Measurements from ENCODE around the gene SERP1. TPM values are rescaled to one million over a fixed set of nuclear protein-coding genes. Genes with fewer than 3 reads are reported as not detected.
A peak's percentile ranks its signal among the peaks of the same experiment; 100 is the strongest.

The SERP1 gene
- total RNA-seq, 1 donor from 2014 or later = 20.4 TPM

- H3K9me3 ChIP-seq (replicated peaks) = no peaks in the 10 kb centered on the region
- no peak for DNase-seq
- peaks cover 10% of the 10 kb centered on the region for H3K4me1 ChIP-seq
- TF ChIP-seq, protein P1, sequence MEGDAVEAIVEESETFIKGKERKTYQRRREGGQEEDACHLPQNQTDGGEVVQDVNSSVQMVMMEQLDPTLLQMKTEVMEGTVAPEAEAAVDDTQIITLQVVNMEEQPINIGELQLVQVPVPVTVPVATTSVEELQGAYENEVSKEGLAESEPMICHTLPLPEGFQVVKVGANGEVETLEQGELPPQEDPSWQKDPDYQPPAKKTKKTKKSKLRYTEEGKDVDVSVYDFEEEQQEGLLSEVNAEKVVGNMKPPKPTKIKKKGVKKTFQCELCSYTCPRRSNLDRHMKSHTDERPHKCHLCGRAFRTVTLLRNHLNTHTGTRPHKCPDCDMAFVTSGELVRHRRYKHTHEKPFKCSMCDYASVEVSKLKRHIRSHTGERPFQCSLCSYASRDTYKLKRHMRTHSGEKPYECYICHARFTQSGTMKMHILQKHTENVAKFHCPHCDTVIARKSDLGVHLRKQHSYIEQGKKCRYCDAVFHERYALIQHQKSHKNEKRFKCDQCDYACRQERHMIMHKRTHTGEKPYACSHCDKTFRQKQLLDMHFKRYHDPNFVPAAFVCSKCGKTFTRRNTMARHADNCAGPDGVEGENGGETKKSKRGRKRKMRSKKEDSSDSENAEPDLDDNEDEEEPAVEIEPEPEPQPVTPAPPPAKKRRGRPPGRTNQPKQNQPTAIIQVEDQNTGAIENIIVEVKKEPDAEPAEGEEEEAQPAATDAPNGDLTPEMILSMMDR (IDR thresholded peaks at IDR 0.05; ENCODE audit: borderline replicate concordance) = no peak
- H3K27ac ChIP-seq (replicated peaks) = no peak overlapping the region
- intact Hi-C loops (cut with micrococcal nuclease) = no loop called here
- peaks cover 23% of the 10 kb centered on the region for H3K36me3 ChIP-seq
- H3K4me3 ChIP-seq = no peak overlapping the region
- H3K27me3 ChIP-seq (ENCODE audit: low read depth) = no peaks in the 10 kb centered on the region
Observed at GRCh38 chr3:150538324-150539208, 7.7 kb downstream of the SERP1 start.

DNA sequence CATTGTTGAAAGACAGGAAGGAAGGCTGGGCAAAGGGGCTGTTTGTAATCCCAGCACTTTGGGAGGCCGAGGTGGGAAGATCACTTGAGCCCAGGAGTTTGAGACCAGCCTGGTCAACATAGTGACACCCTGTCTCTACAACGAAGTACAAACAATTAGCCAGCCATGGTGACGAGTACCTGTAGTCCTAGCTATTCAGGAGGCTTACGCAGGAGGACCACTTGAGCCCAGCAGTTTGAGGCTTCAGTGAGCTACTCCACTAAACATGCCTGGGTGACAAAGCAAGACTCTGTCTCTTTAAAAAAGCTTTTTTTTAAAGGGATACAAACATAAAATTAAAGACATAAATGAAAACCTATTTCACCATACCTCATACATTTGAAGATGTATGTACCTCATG lies 11.1 kb downstream of the SERP1 start:
- no peaks in the 10 kb centered on the region for H3K36me3 ChIP-seq
- H3K4me3 ChIP-seq = no peak overlapping the region
- TF ChIP-seq, protein P1 (IDR thresholded peaks at IDR 0.05; ENCODE audit: borderline replicate concordance) = no peak
- no peaks in the 10 kb centered on the region for H3K9me3 ChIP-seq (replicated peaks)
- H3K27ac ChIP-seq (replicated peaks) = no peak overlapping the region
- H3K27me3 ChIP-seq (ENCODE audit: low read depth) = no peaks in the 10 kb centered on the region
- DNase-seq = no peak
- intact Hi-C loops (cut with micrococcal nuclease) = no loop called here
- no peaks in the 10 kb centered on the region for H3K4me1 ChIP-seq

- intact Hi-C loops (cut with micrococcal nuclease) = no loop called here
- Histone ChIP-seq H3K9me3 (replicated peaks) (no peaks in the 10 kb centered on the region), H3K27me3 (ENCODE audit: low read depth) (no peaks in the 10 kb centered on the region), H3K36me3 (no peaks in the 10 kb centered on the region), H3K4me3 (no peak overlapping the region), H3K27ac (replicated peaks) (no peak overlapping the region), H3K4me1 (no peaks in the 10 kb centered on the region)
- TF ChIP-seq, protein P1 (IDR thresholded peaks at IDR 0.05; ENCODE audit: borderline replicate concordance) = no peak
- DNase-seq = no peak
Observed at GRCh38 chr3:150531775-150532174, 14.5 kb downstream of the SERP1 start.

- no peaks in the 10 kb centered on the region for H3K36me3 ChIP-seq
- no peak overlapping the region for H3K4me3 ChIP-seq
- peaks cover 4% of the 10 kb centered on the region for H3K4me1 ChIP-seq
- no peak overlapping the region for H3K27ac ChIP-seq (replicated peaks)
- DNase-seq = no peak
- no peaks in the 10 kb centered on the region for H3K9me3 ChIP-seq (replicated peaks)
- H3K27me3 ChIP-seq (ENCODE audit: low read depth) = no peaks in the 10 kb centered on the region
- TF ChIP-seq, protein P1 (IDR thresholded peaks at IDR 0.05; ENCODE audit: borderline replicate concordance) = peak; percentile 43
- intact Hi-C loops (cut with micrococcal nuclease) = no loop called here
Observed at GRCh38 chr3:150528354-150528797, 17.9 kb downstream of the SERP1 start.

- H3K36me3 ChIP-seq = no peaks in the 10 kb centered on the region
- TF ChIP-seq, protein P1 (IDR thresholded peaks at IDR 0.05; ENCODE audit: borderline replicate concordance) = no peak
- no peaks in the 10 kb centered on the region for H3K9me3 ChIP-seq (replicated peaks)
- H3K27me3 ChIP-seq (ENCODE audit: low read depth) = no peaks in the 10 kb centered on the region
- peaks cover 8% of the 10 kb centered on the region for H3K4me1 ChIP-seq
- no peak overlapping the region for H3K27ac ChIP-seq (replicated peaks)
- no peak for DNase-seq
- intact Hi-C loops (cut with micrococcal nuclease) = no loop called here
- H3K4me3 ChIP-seq = no peak overlapping the region
Observed at GRCh38 chr3:150527464-150528255, 18.6 kb downstream of the SERP1 start.

All from left ventricle myocardium inferior (tissue), 1 donor.